Ovary (tissue), 10 donors: ENCODE results near the gene BTBD8. TPM values are rescaled to one million over a fixed set of nuclear protein-coding genes. Genes with fewer than 3 reads are reported as not detected.

Source experiments
- DNase-seq, 5 donors: peaks; one replicate each; pipeline ENCODE4 v3.0.0-alpha.2; 2019 to 2020
- H3K27ac ChIP-seq, 2 donors: fragments of 200-600 bp; one replicate each; pipeline versions ENCODE4 v1.5.1 to v1.8.0; 2019 to 2022
- H3K27me3 ChIP-seq: fragments of 200-600 bp; one replicate; pipeline ENCODE4 v1.8.0; 2022
- H3K36me3 ChIP-seq: fragments of 200-600 bp; sonication (generic); one replicate; pipeline ENCODE4 v1.5.1; 2019
- H3K4me1 ChIP-seq: one replicate; pipeline ENCODE4 v1.8.1; 2013; ENCODE audit warnings: mild to moderate bottlenecking, moderate library complexity; ENCODE audit not compliant: insufficient read depth
- H3K4me3 ChIP-seq: fragments of 200-600 bp; sonication (generic); one replicate; pipeline ENCODE4 v1.5.1; 2017
- H3K9me3 ChIP-seq, 2 donors: fragments of 200-600 bp in 1 of 2; sonication (generic) in 1 of 2; one replicate each; pipeline versions ENCODE4 v1.5.1 to v1.8.1; 2013 to 2019; ENCODE audit warnings: mild to moderate bottlenecking in 1 of 2, moderate library complexity in 1 of 2
- CTCF ChIP-seq, 3 donors: fragments of 450-650 bp in 2 of 3; fragments of 200-600 bp in 1 of 3; IDR thresholded peaks; one replicate each; pipeline versions ENCODE4 v1.5.1 to v1.8.0; 2016 to 2022; ENCODE audit warnings: antibody characterized with exemption in 3 of 3, mild to moderate bottlenecking in 1 of 3
- EP300 ChIP-seq: sonication (generic); formaldehyde crosslinking; IDR thresholded peaks from one replicate; pipeline ENCODE4 v1.6.1; 2017; ENCODE audit warnings: antibody characterized with exemption
- POLR2A ChIP-seq: fragments of 450-650 bp; IDR thresholded peaks from one replicate; pipeline ENCODE4 v1.6.1; 2017; ENCODE audit warnings: antibody characterized with exemption, mild to moderate bottlenecking, moderate library complexity
- WGBS, 3 donors: extraction: QIAGEN DNeasy Blood & Tissue Kit in 1 of 3; methylation state at CpG; one replicate each; pipeline versions ENCODE4 v1.1.5 to v1.1.7; 2013 to 2017; 5-methylcytosine and 5-hydroxymethylcytosine counted together
- intact Hi-C, 4 donors: fragments of 100-400 bp; cut with DNase I; formaldehyde crosslinking; loops; one replicate each; pipeline versions ENCODE4 v1.11.0 to v1.15.1; 2022 to 2023
- long read RNA-seq, 3 donors: library from polyadenylated mRNA in 2 of 3; unstranded in 2 of 3; transcript quantifications; one replicate each; pipeline ENCODE4 v2.0.0 and lab custom pipeline, GENCODE V29; 2021 to 2026
- polyA plus RNA-seq, 2 donors: library from polyadenylated mRNA; stranded (reverse); fragments of 200-250 nt in 1 of 2; fragments of 350-450 nt in 1 of 2; fragmentation: Illumina TruSeq in 1 of 2; extraction: RNeasy Lipid Tissue Mini Kit (QIAGEN cat#74804) in 1 of 2; gene quantifications; one replicate each; pipeline ENCODE4 v1.2.3, GENCODE V29; 2013 to 2014
- total RNA-seq, 7 donors: library from RNA; depleted of rRNA in 2 of 7; stranded (reverse); fragments of >200 nt in 2 of 7; fragmentation: NEBNext Ultra II Directional in 3 of 7; extraction: Animal tissue kit (Norgen Biotek cat#: 25700) in 3 of 7; gene quantifications; one replicate each; pipeline versions ENCODE4 v1.1.0 to v1.2.4, GENCODE V29; 2016 to 2023
- donor health status: DM: no; HTN: no; CAD: no; lungs with moderate emphysema.
- donor health status: DM: no; HTN: no; CAD: no.
- donor health status: Bipolar disorder and iron deficiency.
- donor health status: DM: yes; HTN: yes; CAD: no.
- donor health status: DM: no; HTN: no; CAD: no.
- donor health status: DM: yes; HTN: yes; CAD: no.

BTBD8 gene
- total RNA-seq (1 to 10 TPM; 2.0 to 7.7 (median 6.6) TPM), polyA plus RNA-seq (1 to 10 TPM; 2.5 to 3.1 TPM)
- long read RNA-seq, donor 1, partial matches to known transcripts, result 9 of 12 reads
- long read RNA-seq, donor 1, other reads (novel, unspliced or antisense), result 3 of 12 reads
- long read RNA-seq, donor 2, partial matches to known transcripts, result 18 of 18 reads
- long read RNA-seq, donor 2, other reads (novel, unspliced or antisense), result 0 of 18 reads
- long read RNA-seq, donor 3, partial matches to known transcripts, result 3 of 3 reads
- long read RNA-seq, donor 3, other reads (novel, unspliced or antisense), result 0 of 3 reads

GRCh38 chr1:92080128-92080985, at the start of gene BTBD8:
BTBD8 (plus strand) TSS chr1:92080345; CDS start chr1:92080572, 227 bp downstream.
- H3K36me3 ChIP-seq, result no peaks in the 10 kb centered on the region
- peak; percentile 59 for TF ChIP-seq POLR2A
- TF ChIP-seq EP300, result no peak
- TF ChIP-seq CTCF (IDR thresholded peaks at IDR 0.05), result peak in 1 of 3 donors; percentile 17
- H3K27me3 ChIP-seq, result no peaks in the 10 kb centered on the region
- 0 to 1% (median 1%) methylated on average over 52 to 55 of the region's 55 CpGs for WGBS, 3 donors
- H3K4me3 ChIP-seq, result peak within 1 kb of the TSS; percentile 67
- intact Hi-C loops, result no loop called here
- H3K9me3 ChIP-seq, result peaks cover 0 to under 1% of the 10 kb centered on the region in 2 donors
- peaks cover 1% of the 10 kb centered on the region for H3K4me1 ChIP-seq
- DNase-seq, result peak; percentile 84 to 91 (median 90)
- H3K27ac ChIP-seq, result peak within 1 kb of the TSS; percentile 40 to 66

GRCh38 chr1:92030656-92031107, 49.5 kb upstream of the BTBD8 start:
- intact Hi-C loops, result no loop called here
- no peaks in the 10 kb centered on the region for H3K4me1 ChIP-seq
- no peak for DNase-seq
- no peaks in the 10 kb centered on the region for H3K27me3 ChIP-seq
- H3K9me3 ChIP-seq, result no peaks in the 10 kb centered on the region
- H3K4me3 ChIP-seq, result no peak overlapping the region
- WGBS, 3 donors, result 33 to 47% (median 42%) methylated on average over 4 of the region's 4 CpGs
- TF ChIP-seq CTCF (IDR thresholded peaks at IDR 0.05), result no peak
- no peak for TF ChIP-seq EP300
- no peak for TF ChIP-seq POLR2A
- H3K27ac ChIP-seq, result no peak overlapping the region
- H3K36me3 ChIP-seq, result no peaks in the 10 kb centered on the region

GRCh38 chr1:92031281-92032110, 48.6 kb upstream of the BTBD8 start:
- no peak overlapping the region for H3K27ac ChIP-seq
- DNase-seq, result no peak
- H3K4me1 ChIP-seq, result no peaks in the 10 kb centered on the region
- WGBS, 3 donors, result 83 to 84% (median 83%) methylated on average over 6 of the region's 6 CpGs
- intact Hi-C loops, result no loop called here
- H3K4me3 ChIP-seq, result no peak overlapping the region
- TF ChIP-seq EP300 (no peak), POLR2A (no peak), CTCF (IDR thresholded peaks at IDR 0.05) (no peak)
- no peaks in the 10 kb centered on the region for H3K36me3 ChIP-seq
- H3K27me3 ChIP-seq, result no peaks in the 10 kb centered on the region
- no peaks in the 10 kb centered on the region for H3K9me3 ChIP-seq

GRCh38 chr1:92037400-92037799, 42.7 kb upstream of the BTBD8 start:
- Histone ChIP-seq H3K9me3 (no peaks in the 10 kb centered on the region), H3K36me3 (no peaks in the 10 kb centered on the region), H3K4me3 (no peak overlapping the region), H3K27ac (no peak overlapping the region), H3K27me3 (no peaks in the 10 kb centered on the region), H3K4me1 (no peaks in the 10 kb centered on the region)
- TF ChIP-seq POLR2A, result no peak
- TF ChIP-seq CTCF (IDR thresholded peaks at IDR 0.05), result no peak
- TF ChIP-seq EP300, result no peak
- WGBS, 3 donors, result 55 to 71% (median 60%) methylated on average over 6 of the region's 6 CpGs
- no peak for DNase-seq
- intact Hi-C loops, result no loop called here
